Spinal cord (tissue), 10 donors: Measurements from ENCODE around the gene IGLL5. TPM values are rescaled to one million over a fixed set of nuclear protein-coding genes. Genes with fewer than 3 reads are reported as not detected.

Experiments used
- DNase-seq, 6 donors: peaks; one replicate each; pipeline versions ENCODE4 v3.0.0 to v3.0.0-alpha.2; 2013 to 2015; ENCODE audit warnings: low spot score in 6 of 6, low read depth in 4 of 6
- H3K27ac ChIP-seq: one replicate; pipeline ENCODE4 v1.5.1; 2013; ENCODE audit warnings: low read depth, low read length, control low read depth
- H3K27me3 ChIP-seq: one replicate; pipeline ENCODE4 v1.6.1; 2013; ENCODE audit warnings: low read length; ENCODE audit not compliant: control insufficient read depth, insufficient read depth
- H3K36me3 ChIP-seq: one replicate; pipeline ENCODE4 v1.6.1; 2013; ENCODE audit warnings: low read length; ENCODE audit not compliant: control insufficient read depth, insufficient read depth
- H3K4me1 ChIP-seq: one replicate; pipeline ENCODE4 v1.6.1; 2013; ENCODE audit warnings: low read length; ENCODE audit not compliant: control insufficient read depth, insufficient read depth
- H3K4me3 ChIP-seq: one replicate; pipeline ENCODE4 v1.5.1; 2013; ENCODE audit warnings: low read depth, low read length, control low read depth
- H3K9me3 ChIP-seq: one replicate; pipeline ENCODE4 v1.6.1; 2013; ENCODE audit warnings: low read length; ENCODE audit not compliant: control insufficient read depth, insufficient read depth
- WGBS: methylation state at CpG from one replicate; pipeline ENCODE4 v1.1.5; 2013; ENCODE audit warnings: missing lambda C conversion rate; ENCODE audit not compliant: insufficient coverage; 5-methylcytosine and 5-hydroxymethylcytosine counted together
- polyA plus RNA-seq, 2 donors: library from polyadenylated mRNA; unstranded; fragments of 120-200 nt; gene quantifications; one replicate each; pipeline ENCODE4 v1.2.1, GENCODE V29; 2013; ENCODE audit not compliant: insufficient read length in 2 of 2
- small RNA-seq: library from RNA; depleted of rRNA; stranded (forward); fragments of <200 nt; gene quantifications from one replicate; pipeline ENCODE3, GENCODE V24; 2014; ENCODE audit warnings: low replicate concordance
- total RNA-seq, 2 donors: library from RNA; depleted of rRNA in 1 of 2; stranded (reverse); fragments of 120-200 nt in 1 of 2; fragments of >200 nt in 1 of 2; gene quantifications; one replicate each; pipeline versions ENCODE4 v1.2.3 to v1.2.4, GENCODE V29; 2013 to 2014
- donor health status: healthy.

IGLL5 gene
- total and polyA plus RNA-seq, 4 donors: 0.99 TPM; not detected in 3

DNA sequence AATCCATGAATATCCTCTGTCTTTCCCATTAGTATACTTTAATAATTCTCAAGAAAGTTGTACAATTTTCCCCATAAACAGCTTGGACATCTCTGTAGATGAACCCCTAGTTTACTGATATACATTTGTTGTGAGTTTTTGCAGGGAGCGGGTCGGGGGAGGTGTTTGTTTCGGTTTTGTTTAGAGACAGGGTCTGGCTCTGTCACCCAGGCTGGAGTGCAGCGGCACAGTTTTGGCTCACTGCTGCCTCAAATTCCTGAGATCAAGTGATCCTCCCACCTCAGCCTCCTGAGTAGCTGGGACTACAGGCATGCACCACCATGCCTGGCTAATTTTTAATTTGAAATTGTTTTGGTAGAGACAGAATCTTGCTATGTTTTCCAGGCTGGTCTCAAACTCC lies 57.6 kb downstream of the IGLL5 start:
- H3K27me3 ChIP-seq: no peaks in the 10 kb centered on the region
- no peak for DNase-seq
- no peaks in the 10 kb centered on the region for H3K4me1 ChIP-seq
- H3K27ac ChIP-seq: no peak overlapping the region
- no peaks in the 10 kb centered on the region for H3K36me3 ChIP-seq
- 83% methylated on average over 2 of the region's 4 CpGs for WGBS
- no peaks in the 10 kb centered on the region for H3K9me3 ChIP-seq
- no peak overlapping the region for H3K4me3 ChIP-seq

Small RNA genes within 50 kb of the gene (small RNA-seq; reads per million reads assigned to genes)
- not detected for gene IGLC4
- not detected for gene IGLC5
- gene IGLJ1: not detected
- not detected for gene IGLJ2
- not detected for gene IGLJ3
- gene IGLJ4: not detected
- gene IGLJ5: not detected
- gene IGLJ6: not detected
- gene IGLJ7: not detected
- not detected for gene IGLV2-5
- not detected for gene IGLV3-2
- not detected for gene IGLV3-4
- gene IGLV3-6: not detected
- not detected for gene IGLV3-7
- gene MIR5571: not detected

Other genes with a start within 250 kb of the IGLL5 start
- gene GGTLC2, start 243.2 kb upstream of the IGLL5 start, total RNA-seq: not detected
- under 1 TPM in 1 of 2 donors, not detected in 1; 0.63 TPM for gene GGTLC2, start 243.2 kb upstream of the IGLL5 start, polyA plus RNA-seq
- gene GNAZ, start 182.7 kb downstream of the IGLL5 start, total RNA-seq: 10 to 100 TPM; 33.3 to 46.5 TPM
- 10 to 100 TPM; 71.6 to 77.9 TPM for gene GNAZ, start 182.7 kb downstream of the IGLL5 start, polyA plus RNA-seq